ENCODE measurements around the gene CFAP74. TPM values are rescaled to one million over a fixed set of nuclear protein-coding genes. Genes with fewer than 3 reads are reported as not detected.
"Not testable (repeated sequence)": the region's sequence is repeated elsewhere in the genome, so short reads cannot be mapped to it uniquely, and the experiment has no call there.

The CFAP74 gene
- total RNA-seq, 1 donor from 2014 or later = 0.41 TPM

GRCh38 chr1:1938613-1939295 is 64.8 kb downstream of the CFAP74 start:
- DNase-seq (ENCODE audit: low spot score in 2 of 2) (no peak), FAIRE-seq (no peak)

- FAIRE-seq = no peak
- no peak for DNase-seq (ENCODE audit: low spot score in 2 of 2)
Measured at GRCh38 chr1:1938276-1938573, 65.4 kb downstream of the CFAP74 start.

GRCh38 chr1:1937549-1938275 is 65.9 kb downstream of the CFAP74 start:
- DNase-seq (ENCODE audit: low spot score in 2 of 2) (no peak), FAIRE-seq (no peak)

DNA sequence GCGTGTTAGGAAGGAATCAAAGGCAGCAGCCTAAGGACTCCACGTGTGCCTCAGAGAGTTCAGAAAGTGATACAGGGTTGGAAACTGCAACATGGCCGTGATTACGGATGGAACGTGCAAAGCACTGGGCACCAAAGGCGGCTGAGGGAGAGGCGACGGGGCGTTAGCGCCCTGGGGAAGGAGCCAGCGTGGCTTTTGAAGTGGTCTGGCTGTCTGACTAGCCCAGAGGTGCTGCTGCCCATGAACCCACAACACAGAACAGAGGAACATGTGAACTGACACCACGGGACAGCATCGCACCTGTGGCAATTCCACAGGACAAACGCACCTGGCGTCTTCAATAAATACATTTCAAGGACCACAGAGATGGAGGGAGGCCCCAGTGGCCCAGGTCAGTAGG is 66.5 kb downstream of the CFAP74 start:
- FAIRE-seq (no peak), DNase-seq (ENCODE audit: low spot score in 2 of 2) (no peak)

GRCh38 chr1:1934848-1935247 is 68.7 kb downstream of the CFAP74 start:
- DNase-seq (ENCODE audit: low spot score in 2 of 2); FAIRE-seq: not testable (repeated sequence)

GRCh38 chr1:1929639-1930545 is 73.7 kb downstream of the CFAP74 start:
- DNase-seq (ENCODE audit: low spot score in 2 of 2) = no peak

DNA sequence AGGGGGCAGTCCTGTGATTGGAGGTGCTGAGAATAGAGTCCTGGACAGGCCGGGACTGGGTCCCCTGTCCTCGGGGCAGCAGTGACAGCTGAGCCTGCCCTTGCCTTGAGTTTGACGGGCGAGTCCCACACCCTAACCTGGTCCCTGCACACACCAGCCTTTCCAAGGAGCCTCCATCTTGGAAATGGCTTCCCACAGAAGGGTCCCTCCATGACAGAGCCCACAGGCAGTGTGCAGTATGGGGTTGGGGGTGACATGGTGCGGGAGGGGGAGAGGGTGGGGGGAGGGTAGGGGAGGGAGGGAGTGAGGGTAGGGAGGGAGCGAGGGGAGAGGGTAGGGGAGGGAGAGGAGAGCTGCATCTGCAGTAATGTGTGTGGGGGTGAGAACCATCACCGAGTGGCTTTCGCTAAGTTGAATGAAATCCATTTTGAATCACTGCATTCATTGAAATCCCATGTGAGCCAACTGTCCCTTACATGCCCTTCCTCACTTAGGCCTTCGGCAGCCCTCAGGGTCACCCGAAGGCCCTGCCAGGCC is 74.4 kb downstream of the CFAP74 start:
- DNase-seq (ENCODE audit: low spot score in 2 of 2) (no peak), FAIRE-seq (no peak)

More at GRCh38 chr1:1929639-1930545, 73.7 kb downstream of the CFAP74 start:
- FAIRE-seq = no peak

DNA sequence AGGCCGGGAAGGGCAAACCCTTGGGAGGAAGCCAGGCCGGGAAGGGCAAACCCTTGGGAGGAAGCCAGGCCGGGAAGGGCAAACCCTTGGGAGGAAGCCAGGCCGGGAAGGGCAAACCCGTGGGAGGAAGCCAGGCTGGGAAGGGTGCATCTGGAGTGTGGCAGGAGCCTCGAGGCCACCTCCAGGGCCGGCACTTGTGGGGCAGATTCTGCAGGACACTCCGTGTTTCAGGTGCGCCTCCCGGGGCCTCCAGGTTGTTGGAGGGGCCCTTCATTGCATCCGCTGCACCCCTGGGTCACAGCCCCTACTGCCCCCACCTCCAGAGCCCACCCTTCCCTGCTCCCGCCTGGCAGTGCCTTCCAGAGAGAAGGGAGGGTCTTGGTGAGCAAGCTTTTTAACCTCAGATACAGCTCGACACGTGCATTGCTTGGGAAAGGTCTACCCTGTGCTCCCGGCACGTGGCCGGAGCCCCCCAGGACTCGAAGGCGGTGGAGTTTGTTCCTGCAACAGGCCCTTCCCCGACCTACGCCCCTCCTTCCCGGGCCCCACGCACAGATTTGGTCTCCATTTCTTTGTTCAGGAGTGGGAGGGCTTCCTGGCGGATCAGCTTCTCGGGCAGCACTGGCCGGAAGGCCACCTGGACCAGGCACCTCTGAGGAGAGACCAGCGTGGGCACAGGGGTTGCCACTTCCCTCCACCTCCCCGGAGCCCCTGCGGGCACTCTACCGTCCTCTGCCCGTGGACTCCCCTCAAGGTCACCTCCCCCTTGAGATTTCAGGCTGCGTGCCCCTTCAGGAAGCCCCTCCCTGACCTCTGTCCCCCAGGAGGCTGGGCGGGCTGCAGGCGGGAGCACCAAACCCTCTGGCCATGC is 75.1 kb downstream of the CFAP74 start:
- DNase-seq (ENCODE audit: low spot score in 2 of 2) = no peak
- FAIRE-seq = no peak

- DNase-seq (ENCODE audit: low spot score in 2 of 2) (no peak), FAIRE-seq (no peak)
Measured at GRCh38 chr1:1927751-1928150, 75.8 kb downstream of the CFAP74 start.

GRCh38 chr1:1926886-1927660 is 76.5 kb downstream of the CFAP74 start:
- FAIRE-seq (no peak), DNase-seq (ENCODE audit: low spot score in 2 of 2) (no peak)

GRCh38 chr1:1926346-1926811 is 77.2 kb downstream of the CFAP74 start:
- DNase-seq (ENCODE audit: low spot score in 2 of 2) = no peak
- FAIRE-seq = no peak

GRCh38 chr1:1925437-1926345 is 77.9 kb downstream of the CFAP74 start:
- no peak for FAIRE-seq
- DNase-seq (ENCODE audit: low spot score in 2 of 2) = no peak

- FAIRE-seq (no peak), DNase-seq (ENCODE audit: low spot score in 2 of 2) (no peak)
Measured at GRCh38 chr1:1924849-1925248, 78.7 kb downstream of the CFAP74 start.

- no peak for FAIRE-seq
- DNase-seq (ENCODE audit: low spot score in 2 of 2) = no peak
Measured at GRCh38 chr1:1924386-1924785, 79.2 kb downstream of the CFAP74 start.

- DNase-seq (ENCODE audit: low spot score in 2 of 2) (no peak), FAIRE-seq (no peak)
Measured at GRCh38 chr1:1922956-1923833, 80.4 kb downstream of the CFAP74 start.

DNA sequence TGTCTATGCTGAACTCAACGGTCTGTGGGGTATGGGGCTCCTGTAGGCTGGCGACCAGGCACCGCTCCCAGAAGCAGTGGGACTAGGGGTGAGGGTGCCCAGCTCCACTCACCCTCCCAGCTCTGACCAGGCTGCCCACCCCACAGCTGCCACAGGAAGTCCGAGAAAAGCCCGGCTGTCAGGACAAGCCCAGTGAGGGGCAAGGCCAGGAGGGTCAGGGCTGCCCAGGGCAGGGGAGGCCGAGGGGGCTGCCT is 81.0 kb downstream of the CFAP74 start:
- no peak for DNase-seq (ENCODE audit: low spot score in 2 of 2)
- FAIRE-seq = no peak

DNA sequence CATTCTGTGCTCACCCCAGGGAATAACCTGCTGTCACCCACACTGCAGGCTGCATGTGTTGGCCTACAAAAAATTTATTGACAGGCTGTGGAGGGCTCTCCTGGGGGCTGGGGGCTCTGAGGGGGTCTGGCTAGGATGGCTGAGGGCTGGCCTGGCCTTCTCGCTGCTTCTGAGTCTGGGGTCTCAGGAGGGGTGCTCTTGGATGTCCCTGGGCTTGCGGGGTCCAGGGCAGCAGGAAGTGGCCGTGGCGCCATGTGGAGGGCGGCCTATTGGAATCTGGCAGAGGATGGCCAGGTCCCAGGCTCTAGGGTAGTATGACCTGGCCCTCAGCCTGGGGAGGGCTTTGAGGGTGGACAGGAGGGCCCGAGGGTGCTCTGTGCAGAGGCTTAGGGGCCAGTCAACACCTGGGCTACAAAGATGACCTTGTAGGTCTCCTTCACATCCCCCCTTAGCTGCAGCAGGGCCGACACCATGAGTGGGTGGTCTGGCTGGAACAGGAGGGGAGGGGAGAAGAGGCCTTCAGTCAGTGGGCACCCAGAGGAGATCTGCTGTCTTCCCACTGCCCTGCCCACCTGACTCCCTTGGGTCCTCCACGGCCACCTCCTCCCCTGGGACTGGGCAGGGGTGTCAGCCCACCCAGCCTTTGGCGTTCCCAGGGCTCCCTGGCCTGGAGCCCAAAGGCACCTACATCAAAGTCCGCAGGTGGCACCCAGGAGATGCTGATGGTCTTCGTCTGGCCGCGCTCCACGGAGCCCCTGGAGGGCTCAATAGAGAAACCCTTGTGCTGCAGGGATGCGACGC is 81.5 kb downstream of the CFAP74 start:
- FAIRE-seq (no peak), DNase-seq (ENCODE audit: low spot score in 2 of 2) (no peak)
